HepG2 (cell line): ENCODE measurements around the gene DNASE1. TPM values are rescaled to one million over a fixed set of nuclear protein-coding genes. Genes with fewer than 3 reads are reported as not detected.

Experiments used
- ATF7-NPFF ChIP-seq: sonication (generic); formaldehyde crosslinking; IDR thresholded peaks from 2 replicates; pipeline ENCODE4 v1.8.1; 2023; ENCODE audit warnings: mild to moderate bottlenecking, low read depth, missing genetic modification reagents, moderate library complexity
- CHCHD3 ChIP-seq: sonication (generic); formaldehyde crosslinking; IDR thresholded peaks from 2 replicates; pipeline ENCODE4 v1.8.0; 2022; ENCODE audit warnings: mild to moderate bottlenecking, missing genetic modification reagents, moderate library complexity
- DPF2 ChIP-seq: sonication (generic); formaldehyde crosslinking; IDR thresholded peaks from 2 replicates; pipeline ENCODE4 v1.4.0; 2020; ENCODE audit warnings: mild to moderate bottlenecking, low read depth, missing genetic modification reagents, borderline replicate concordance
- ESRRA ChIP-seq: sonication (generic); formaldehyde crosslinking; IDR thresholded peaks from 2 replicates; pipeline ENCODE4 v1.5.1; 2020; ENCODE audit warnings: mild to moderate bottlenecking, low read depth, missing genetic modification reagents
- EZH2 ChIP-seq: conservative IDR thresholded peaks from 2 replicates; pipeline ENCODE4 v1.6.1; 2012; ENCODE audit warnings: mild to moderate bottlenecking, low read depth, low read length, moderate library complexity
- FOXP1 ChIP-seq, 2 experiments: fragments of 450-650 bp in 1 of 2; IDR thresholded peaks; 2 replicates each; pipeline ENCODE4 v1.6.1; 2017 to 2018; ENCODE audit warnings: antibody characterized with exemption in 1 of 2
- HNF4A ChIP-seq: sonication (generic); formaldehyde crosslinking; IDR thresholded peaks from 2 replicates; pipeline ENCODE4 v1.4.0; 2020; ENCODE audit warnings: missing genetic modification reagents
- HNRNPK ChIP-seq: fragments of 200-400 bp; formaldehyde crosslinking; IDR thresholded peaks from 2 replicates; pipeline ENCODE4 v1.6.1; 2018; ENCODE audit warnings: low read length, low read depth, moderate library complexity, mild to moderate bottlenecking; ENCODE audit not compliant: poor library complexity, severe bottlenecking
- JDP2 ChIP-seq: sonication (generic); formaldehyde crosslinking; IDR thresholded peaks from 2 replicates; pipeline ENCODE4 v1.8.1; 2022; ENCODE audit warnings: missing genetic modification reagents, borderline replicate concordance
- NFYC ChIP-seq: IDR thresholded peaks from 2 replicates; pipeline ENCODE4 v1.6.1; 2016; ENCODE audit warnings: missing genetic modification reagents, missing compliant biosample characterization
- NR1H2 ChIP-seq: sonication (generic); formaldehyde crosslinking; IDR thresholded peaks from 2 replicates; pipeline ENCODE4 v1.8.1; 2022; ENCODE audit warnings: low read depth, missing genetic modification reagents, borderline replicate concordance
- RFXANK ChIP-seq: IDR thresholded peaks from 2 replicates; pipeline ENCODE4 v1.6.1; 2016
- SIN3A ChIP-seq: IDR thresholded peaks from 2 replicates; pipeline ENCODE4 v1.6.1; 2011; ENCODE audit warnings: low read depth, mild to moderate bottlenecking, control low read depth, low read length, borderline replicate concordance
- SOX5 ChIP-seq: IDR thresholded peaks from 2 replicates; pipeline ENCODE4 v1.6.1; 2016; ENCODE audit warnings: borderline replicate concordance
- STAT5B ChIP-seq: sonication (generic); formaldehyde crosslinking; IDR thresholded peaks from 2 replicates; pipeline ENCODE4 v1.4.0; 2020; ENCODE audit warnings: missing genetic modification reagents
- TOE1 ChIP-seq: sonication (generic); formaldehyde crosslinking; IDR thresholded peaks from 2 replicates; pipeline ENCODE4 v1.4.0; 2020; ENCODE audit warnings: mild to moderate bottlenecking, missing genetic modification reagents
- TOPORS ChIP-seq: sonication (generic); formaldehyde crosslinking; IDR thresholded peaks from 2 replicates; pipeline ENCODE4 v1.8.0; 2023; ENCODE audit warnings: mild to moderate bottlenecking, missing genetic modification reagents
- WIZ ChIP-seq: sonication (generic); formaldehyde crosslinking; IDR thresholded peaks from 2 replicates; pipeline ENCODE4 v1.5.1; 2020; ENCODE audit warnings: mild to moderate bottlenecking, missing genetic modification reagents
- ZBTB20 ChIP-seq: sonication (generic); formaldehyde crosslinking; IDR thresholded peaks from 2 replicates; pipeline ENCODE4 v1.8.1; 2023; ENCODE audit warnings: missing genetic modification reagents, low read depth, mild to moderate bottlenecking, borderline replicate concordance
- ZBTB3 ChIP-seq: sonication (generic); formaldehyde crosslinking; IDR thresholded peaks from 2 replicates; pipeline ENCODE4 v1.4.0; 2020; ENCODE audit warnings: low read depth, mild to moderate bottlenecking, moderate library complexity, missing genetic modification reagents, borderline replicate concordance
- ZNF326 ChIP-seq: sonication (generic); formaldehyde crosslinking; IDR thresholded peaks from 2 replicates; pipeline ENCODE4 v1.4.0; 2020; ENCODE audit warnings: missing genetic modification reagents, borderline replicate concordance
- ZNF709 ChIP-seq: sonication (generic); formaldehyde crosslinking; IDR thresholded peaks from 2 replicates; pipeline ENCODE4 v1.5.0; 2020; ENCODE audit warnings: mild to moderate bottlenecking, missing genetic modification reagents
- ZNF768 ChIP-seq: sonication (generic); formaldehyde crosslinking; IDR thresholded peaks from 2 replicates; pipeline ENCODE4 v1.4.0; 2020; ENCODE audit warnings: missing genetic modification reagents
- ZSCAN30 ChIP-seq: sonication (generic); formaldehyde crosslinking; IDR thresholded peaks from 2 replicates; pipeline ENCODE4 v1.5.0; 2020; ENCODE audit warnings: mild to moderate bottlenecking, missing genetic modification reagents
- polyA plus RNA-seq, 8 experiments: library from polyadenylated mRNA; depleted of rRNA in 3 of 8; stranded (reverse) in 7 of 8; unstranded in 1 of 8; fragments of >200 nt; fragmentation: Illumina TruSeq in 4 of 8; extraction: Trizol in 4 of 8; gene quantifications; 2 replicates each; pipeline versions ENCODE4 v1.2.1 to v1.2.3, GENCODE V29; 2011 to 2016; ENCODE audit warnings: low read depth in 4 of 8, missing spikeins in 1 of 8, mixed read lengths in 1 of 8; ENCODE audit not compliant: insufficient read depth in 1 of 8
- total RNA-seq, 5 experiments: library from RNA; depleted of rRNA; stranded (reverse); fragments of >200 nt; fragmentation: Illumina TruSeq; extraction: Trizol; gene quantifications; 2 replicates each; pipeline ENCODE4 v1.2.3, GENCODE V29; 2016; ENCODE audit warnings: low read depth in 1 of 5
- TF ChIP-seq, protein P1 (sequence below): sonication (generic); formaldehyde crosslinking; IDR thresholded peaks from 2 replicates; pipeline ENCODE4 v1.5.0; 2020; ENCODE audit warnings: mild to moderate bottlenecking, missing genetic modification reagents
- TF ChIP-seq, protein P2 (sequence below): sonication (generic); formaldehyde crosslinking; IDR thresholded peaks from 2 replicates; pipeline ENCODE4 v1.4.0; 2020; ENCODE audit warnings: mild to moderate bottlenecking, missing genetic modification reagents
- TF ChIP-seq, protein P3 (sequence below): sonication (generic); formaldehyde crosslinking; IDR thresholded peaks from 2 replicates; pipeline ENCODE4 v1.5.1; 2020; ENCODE audit warnings: mild to moderate bottlenecking, missing genetic modification reagents

The DNASE1 gene
- total and polyA plus RNA-seq, 2 of the 13 experiments (the other 11 are each of a cell fraction or from before 2014, with no cell fraction given): 7.1 to 11.1 TPM

DNA sequence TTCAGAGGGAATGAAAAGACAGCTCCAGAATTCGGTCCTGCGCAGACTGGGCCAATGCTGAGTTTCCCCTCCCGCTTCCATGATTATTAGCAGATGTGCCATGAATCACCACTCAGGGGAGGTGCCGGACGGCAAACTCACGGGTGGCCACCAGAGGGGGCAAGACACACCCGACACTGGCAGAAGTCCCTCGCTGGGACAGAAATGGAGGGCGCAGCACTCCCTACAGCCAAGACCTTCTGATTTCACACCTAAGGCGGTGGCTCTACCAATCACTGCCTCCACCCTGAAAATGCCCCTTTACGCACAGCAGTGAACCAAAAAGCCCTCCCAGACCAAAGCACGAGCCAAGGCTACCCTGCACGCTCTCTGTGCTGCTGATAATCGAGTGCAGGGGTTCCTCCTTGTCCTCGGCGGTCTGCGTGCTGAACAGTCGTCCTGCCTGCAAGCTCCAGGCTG is 36.0 kb downstream of the DNASE1 start (continued):
- TF ChIP-seq ZBTB20 (CRISPR knock-in tag) (no peak), ZNF709 (CRISPR knock-in tag) (no peak), ATF7-NPFF (CRISPR knock-in tag) (no peak), ZNF326 (CRISPR knock-in tag) (no peak), TOPORS (CRISPR knock-in tag) (no peak), HNF4A (no peak), JDP2 (CRISPR knock-in tag) (no peak), TOE1 (no peak), RFXANK (no peak), FOXP1 (IDR thresholded peaks at IDR 0.05) (no peak), FOXP1 (CRISPR knock-in tag; IDR thresholded peaks at IDR 0.05) (no peak), SIN3A (no peak), ESRRA (no peak), NFYC (no peak), NR1H2 (CRISPR knock-in tag) (no peak), STAT5B (no peak), SOX5 (CRISPR knock-in tag) (no peak), ZBTB3 (CRISPR knock-in tag) (no peak), ZSCAN30 (CRISPR knock-in tag) (no peak), WIZ (CRISPR knock-in tag) (no peak), ZNF768 (no peak), HNRNPK (no peak), DPF2 (no peak), CHCHD3 (CRISPR knock-in tag) (no peak), EZH2 (no peak)
- TF ChIP-seq, protein P1, sequence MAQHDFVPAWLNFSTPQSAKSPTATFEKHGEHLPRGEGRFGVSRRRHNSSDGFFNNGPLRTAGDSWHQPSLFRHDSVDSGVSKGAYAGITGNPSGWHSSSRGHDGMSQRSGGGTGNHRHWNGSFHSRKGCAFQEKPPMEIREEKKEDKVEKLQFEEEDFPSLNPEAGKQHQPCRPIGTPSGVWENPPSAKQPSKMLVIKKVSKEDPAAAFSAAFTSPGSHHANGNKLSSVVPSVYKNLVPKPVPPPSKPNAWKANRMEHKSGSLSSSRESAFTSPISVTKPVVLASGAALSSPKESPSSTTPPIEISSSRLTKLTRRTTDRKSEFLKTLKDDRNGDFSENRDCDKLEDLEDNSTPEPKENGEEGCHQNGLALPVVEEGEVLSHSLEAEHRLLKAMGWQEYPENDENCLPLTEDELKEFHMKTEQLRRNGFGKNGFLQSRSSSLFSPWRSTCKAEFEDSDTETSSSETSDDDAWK (CRISPR knock-in tag): no peak
- TF ChIP-seq, protein P2, sequence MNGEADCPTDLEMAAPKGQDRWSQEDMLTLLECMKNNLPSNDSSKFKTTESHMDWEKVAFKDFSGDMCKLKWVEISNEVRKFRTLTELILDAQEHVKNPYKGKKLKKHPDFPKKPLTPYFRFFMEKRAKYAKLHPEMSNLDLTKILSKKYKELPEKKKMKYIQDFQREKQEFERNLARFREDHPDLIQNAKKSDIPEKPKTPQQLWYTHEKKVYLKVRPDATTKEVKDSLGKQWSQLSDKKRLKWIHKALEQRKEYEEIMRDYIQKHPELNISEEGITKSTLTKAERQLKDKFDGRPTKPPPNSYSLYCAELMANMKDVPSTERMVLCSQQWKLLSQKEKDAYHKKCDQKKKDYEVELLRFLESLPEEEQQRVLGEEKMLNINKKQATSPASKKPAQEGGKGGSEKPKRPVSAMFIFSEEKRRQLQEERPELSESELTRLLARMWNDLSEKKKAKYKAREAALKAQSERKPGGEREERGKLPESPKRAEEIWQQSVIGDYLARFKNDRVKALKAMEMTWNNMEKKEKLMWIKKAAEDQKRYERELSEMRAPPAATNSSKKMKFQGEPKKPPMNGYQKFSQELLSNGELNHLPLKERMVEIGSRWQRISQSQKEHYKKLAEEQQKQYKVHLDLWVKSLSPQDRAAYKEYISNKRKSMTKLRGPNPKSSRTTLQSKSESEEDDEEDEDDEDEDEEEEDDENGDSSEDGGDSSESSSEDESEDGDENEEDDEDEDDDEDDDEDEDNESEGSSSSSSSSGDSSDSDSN (CRISPR knock-in tag): no peak
- TF ChIP-seq, protein P3, sequence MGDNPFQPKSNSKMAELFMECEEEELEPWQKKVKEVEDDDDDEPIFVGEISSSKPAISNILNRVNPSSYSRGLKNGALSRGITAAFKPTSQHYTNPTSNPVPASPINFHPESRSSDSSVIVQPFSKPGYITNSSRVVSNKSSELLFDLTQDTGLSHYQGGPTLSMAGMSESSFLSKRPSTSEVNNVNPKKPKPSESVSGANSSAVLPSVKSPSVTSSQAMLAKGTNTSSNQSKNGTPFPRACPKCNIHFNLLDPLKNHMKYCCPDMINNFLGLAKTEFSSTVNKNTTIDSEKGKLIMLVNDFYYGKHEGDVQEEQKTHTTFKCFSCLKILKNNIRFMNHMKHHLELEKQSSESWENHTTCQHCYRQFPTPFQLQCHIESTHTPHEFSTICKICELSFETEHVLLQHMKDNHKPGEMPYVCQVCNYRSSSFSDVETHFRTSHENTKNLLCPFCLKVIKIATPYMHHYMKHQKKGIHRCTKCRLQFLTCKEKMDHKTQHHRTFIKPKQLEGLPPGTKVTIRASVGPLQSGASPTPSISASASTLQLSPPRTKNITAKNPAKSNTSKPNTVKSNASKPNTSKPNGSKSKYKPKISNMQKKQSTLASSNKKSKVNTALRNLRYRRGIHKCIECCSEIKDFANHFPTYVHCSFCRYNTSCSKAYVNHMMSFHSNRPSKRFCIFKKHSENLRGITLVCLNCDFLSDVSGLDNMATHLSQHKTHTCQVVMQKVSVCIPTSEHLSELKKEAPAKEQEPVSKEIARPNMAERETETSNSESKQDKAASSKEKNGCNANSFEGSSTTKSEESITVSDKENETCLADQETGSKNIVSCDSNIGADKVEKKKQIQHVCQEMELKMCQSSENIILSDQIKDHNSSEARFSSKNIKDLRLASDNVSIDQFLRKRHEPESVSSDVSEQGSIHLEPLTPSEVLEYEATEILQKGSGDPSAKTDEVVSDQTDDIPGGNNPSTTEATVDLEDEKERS: no peak
